CD4-positive, alpha-beta T cell treated with Interleukin-17A for 4 hours (primary cell): ENCODE results near the gene CNTN1.

Experiments
- DNase-seq: peaks from one replicate; pipeline ENCODE4 v3.0.0-alpha.2; 2020; ENCODE audit warnings: mixed read lengths

The CNTN1 gene

DNA sequence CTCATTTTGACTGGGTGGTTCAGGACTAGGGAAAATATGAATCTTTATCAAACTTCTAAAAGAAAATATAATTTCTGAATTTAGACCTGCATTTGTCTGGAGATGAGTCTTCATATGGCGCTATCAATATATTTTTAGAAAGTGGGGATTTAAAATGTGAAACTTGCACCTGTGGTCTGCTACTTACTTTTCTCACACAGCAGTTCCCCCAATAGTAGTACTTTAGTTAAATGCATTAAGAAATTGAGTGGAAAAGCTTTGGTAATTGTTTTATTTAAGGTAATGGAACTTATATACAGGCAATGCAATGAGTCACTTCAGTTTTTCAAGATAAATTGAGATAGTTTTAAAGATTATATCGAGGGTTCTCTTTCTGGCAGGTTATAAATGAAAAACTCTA is 91.9 kb downstream of the CNTN1 start:
- DNase-seq: no peak

- no peak for DNase-seq
These were observed 96.0 kb downstream of the CNTN1 start for GRCh38 chr12:40788276-40788675.

GRCh38 chr12:40792792-40793386 is 100.7 kb downstream of the CNTN1 start:
- no peak for DNase-seq

- DNase-seq: no peak
These were observed 101.2 kb downstream of the CNTN1 start for GRCh38 chr12:40793471-40793870.

DNA sequence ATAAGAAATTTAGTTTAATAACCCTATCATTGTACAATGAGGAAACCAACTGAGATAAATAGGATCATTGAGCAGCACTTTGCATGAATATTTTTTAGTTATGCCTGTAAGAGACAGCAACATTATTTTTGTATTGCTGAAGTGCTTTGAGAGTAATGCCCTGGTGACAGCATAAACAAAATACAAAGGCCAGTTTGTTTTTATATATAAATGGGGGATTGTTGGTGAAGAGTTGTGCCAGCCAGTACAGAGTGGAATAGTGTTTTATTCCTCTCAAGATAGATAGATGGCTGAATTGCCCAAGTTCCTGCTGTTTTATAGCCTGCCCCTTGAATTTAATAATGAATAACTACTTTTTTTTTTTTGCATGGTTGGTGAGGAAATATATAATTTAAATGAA is 101.8 kb downstream of the CNTN1 start:
- DNase-seq: no peak

DNA sequence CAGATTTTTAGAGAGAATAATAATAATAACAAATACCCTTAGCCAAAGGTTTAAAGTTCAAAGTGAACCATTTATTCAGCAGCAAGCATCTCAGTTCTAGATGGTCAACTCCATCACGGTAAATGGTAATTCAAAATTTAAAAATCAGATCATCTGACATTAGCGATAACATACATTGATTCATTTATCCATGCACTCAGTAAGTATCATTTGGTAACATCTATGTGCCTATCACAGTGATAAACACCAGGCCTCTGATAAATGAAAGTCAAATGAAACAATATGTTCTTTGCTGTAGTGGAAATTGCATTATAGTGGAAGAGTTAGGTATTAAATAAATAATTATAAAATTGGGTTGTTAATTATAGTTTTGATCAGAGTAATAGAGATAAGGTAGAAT is 108.8 kb downstream of the CNTN1 start:
- DNase-seq: no peak

DNA sequence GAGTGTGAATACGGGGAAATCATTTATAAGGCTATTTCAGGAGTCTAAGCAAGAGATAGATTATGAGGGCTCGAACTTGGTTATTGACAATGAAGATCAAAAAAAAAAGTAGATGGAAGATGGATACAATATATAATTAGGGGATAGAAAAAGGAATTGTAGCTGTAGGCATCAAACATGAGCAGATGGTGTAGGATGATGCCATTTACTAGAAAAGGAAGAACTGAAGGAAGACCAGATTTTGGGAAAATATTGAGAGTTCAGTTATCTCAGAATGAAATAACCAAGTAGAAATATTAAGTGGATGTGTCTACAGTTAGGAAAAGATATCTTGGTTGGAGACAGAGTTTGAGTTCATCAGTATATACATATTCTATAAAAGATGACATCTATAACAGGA is 109.6 kb downstream of the CNTN1 start:
- DNase-seq: no peak

- DNase-seq: no peak
These were observed 110.4 kb downstream of the CNTN1 start for GRCh38 chr12:40802656-40803055.

DNA sequence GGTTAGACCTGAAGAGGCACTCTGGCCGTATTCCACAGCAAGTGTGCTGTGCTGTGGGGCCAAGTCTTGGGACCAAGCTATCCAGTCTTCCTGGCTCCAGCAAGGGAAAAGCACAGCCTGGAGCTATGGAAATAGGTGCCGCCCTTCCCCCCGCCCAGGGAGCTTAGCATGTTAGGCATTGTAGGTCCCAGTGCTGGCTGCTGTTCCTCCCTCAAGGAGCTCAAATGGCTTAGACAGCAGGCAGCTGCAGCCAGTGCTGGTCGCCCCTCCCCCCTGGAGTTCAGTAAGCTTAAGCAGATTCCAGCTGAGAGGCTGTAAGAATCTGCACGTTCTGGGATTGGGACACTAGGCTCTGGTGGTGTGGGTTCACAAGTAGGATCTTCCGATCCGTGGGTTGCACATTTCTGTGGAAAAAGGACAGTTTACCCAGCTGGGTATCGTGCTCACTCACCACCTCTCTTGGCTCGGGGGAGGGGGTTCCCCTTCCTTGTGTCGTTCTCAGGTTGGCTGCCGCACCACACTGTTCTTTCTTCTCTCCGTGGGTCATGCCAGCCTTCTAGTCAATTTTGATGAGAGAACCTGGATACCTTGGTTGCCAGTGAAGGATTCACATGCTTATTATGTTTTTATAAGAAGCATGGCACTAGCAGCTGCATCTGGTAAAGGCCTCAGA is 127.3 kb downstream of the CNTN1 start:
- DNase-seq: no peak

DNA sequence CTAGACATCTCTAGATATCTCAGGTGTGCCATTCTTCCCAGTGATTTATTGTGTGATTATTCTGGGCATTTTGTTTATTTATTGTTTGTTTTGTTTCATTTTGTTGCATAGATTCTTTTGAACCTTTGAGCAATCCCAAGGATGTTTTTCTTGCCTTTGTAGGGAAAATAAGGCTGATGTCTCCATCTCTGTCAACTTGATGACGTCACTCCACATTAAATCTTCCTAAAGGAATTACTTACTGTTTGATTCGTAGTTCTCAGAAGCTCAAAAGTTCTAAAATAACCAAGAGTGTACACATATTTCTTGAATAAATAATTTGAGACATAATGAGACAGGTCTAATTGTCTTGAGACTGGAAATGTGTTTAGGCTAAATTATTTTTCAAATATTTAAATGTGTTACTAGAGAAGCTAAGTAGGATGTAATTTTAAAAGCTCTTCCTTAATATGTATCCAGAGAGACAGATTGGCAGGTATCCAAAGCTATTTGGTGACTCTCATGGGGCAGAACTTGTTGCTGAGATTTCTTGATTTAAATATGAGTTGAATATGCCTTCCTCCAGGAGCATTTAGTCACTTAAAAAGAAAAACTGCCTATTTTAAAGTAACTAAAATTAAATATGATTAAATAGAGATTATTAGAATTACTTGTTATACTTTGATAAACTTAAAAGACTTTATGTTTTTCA is 128.7 kb downstream of the CNTN1 start:
- no peak for DNase-seq

- DNase-seq: no peak
These were observed 132.9 kb downstream of the CNTN1 start for GRCh38 chr12:40825156-40825555.

- no peak for DNase-seq
These were observed 135.7 kb downstream of the CNTN1 start for GRCh38 chr12:40827683-40828592.

DNA sequence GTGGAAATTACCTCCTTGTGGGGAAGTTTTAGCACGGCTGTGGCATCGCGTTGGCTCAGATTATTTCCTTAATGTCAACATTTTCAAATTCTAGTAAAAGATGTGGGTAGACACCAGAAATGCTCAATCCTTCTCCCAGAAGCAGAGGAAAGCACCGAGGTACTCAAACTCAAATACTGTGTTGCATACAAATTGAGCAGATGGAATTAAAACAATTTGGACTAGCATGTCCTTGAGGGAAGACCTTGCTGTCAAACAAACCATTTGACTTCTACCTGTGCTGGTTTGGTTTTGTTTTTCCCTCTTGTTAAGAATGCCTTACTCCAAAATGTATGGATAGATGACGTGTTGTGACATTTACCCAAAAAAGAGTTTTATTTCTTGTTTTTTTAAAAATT is 136.4 kb downstream of the CNTN1 start:
- DNase-seq: no peak

GRCh38 chr12:40829738-40830144 is 137.5 kb downstream of the CNTN1 start:
- DNase-seq: no peak

DNA sequence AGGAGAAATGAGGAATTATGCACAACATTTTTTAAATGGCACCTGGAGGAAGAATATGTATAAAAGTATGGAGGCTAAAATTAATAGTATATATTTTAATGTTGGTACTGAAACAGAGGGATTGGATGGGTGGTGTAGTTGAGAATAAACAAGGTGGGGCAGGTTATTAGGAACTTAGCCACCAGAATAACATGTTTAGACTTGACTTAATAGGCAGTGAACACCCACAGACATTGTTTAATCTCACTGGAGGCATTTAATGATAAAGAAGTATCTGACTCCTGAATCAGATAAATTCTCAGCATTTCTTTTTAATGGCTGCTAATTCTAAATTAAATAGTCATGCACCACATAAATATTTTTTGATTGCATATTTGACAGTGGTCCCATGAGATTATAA is 139.7 kb downstream of the CNTN1 start:
- no peak for DNase-seq

DNA sequence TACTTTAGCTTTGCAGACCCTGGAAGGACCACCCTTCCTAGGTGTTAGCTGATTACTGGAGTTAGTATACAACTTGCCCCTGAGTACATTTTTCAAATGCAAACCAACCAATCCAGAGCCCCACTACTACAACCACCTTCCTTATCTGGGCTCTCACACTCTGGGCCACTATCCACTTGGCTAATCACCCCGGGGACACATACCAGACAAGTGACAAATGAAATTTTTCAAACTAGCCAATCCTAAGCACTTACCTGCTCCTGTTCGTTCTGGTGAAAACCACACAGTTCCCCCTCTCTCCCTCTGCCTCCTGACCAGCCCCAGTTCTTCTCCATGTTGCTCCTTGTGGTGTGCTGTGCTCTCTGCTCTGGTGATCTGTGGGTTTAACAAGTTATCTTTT is 140.4 kb downstream of the CNTN1 start:
- DNase-seq: no peak

GRCh38 chr12:40833818-40834217 is 141.6 kb downstream of the CNTN1 start:
- DNase-seq: no peak

DNA sequence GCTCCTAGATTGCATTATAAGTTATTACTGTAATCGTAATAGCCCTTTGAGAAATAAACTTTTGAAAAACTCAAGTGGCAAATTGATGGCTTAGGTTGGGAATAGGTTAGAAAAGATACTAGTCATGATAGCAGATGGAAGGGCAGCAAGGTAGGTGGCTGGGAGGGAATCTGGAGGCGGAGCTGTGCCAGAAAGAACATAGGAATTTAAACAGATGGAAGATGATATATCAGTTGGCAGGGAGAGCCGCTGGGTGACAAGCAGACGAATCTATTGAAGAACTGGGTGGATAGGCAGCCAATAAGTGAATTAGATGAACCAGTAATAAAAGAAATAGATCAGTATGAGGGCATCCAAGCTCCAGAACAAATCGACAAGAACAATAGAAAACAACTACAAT is 142.1 kb downstream of the CNTN1 start:
- DNase-seq: no peak

DNA sequence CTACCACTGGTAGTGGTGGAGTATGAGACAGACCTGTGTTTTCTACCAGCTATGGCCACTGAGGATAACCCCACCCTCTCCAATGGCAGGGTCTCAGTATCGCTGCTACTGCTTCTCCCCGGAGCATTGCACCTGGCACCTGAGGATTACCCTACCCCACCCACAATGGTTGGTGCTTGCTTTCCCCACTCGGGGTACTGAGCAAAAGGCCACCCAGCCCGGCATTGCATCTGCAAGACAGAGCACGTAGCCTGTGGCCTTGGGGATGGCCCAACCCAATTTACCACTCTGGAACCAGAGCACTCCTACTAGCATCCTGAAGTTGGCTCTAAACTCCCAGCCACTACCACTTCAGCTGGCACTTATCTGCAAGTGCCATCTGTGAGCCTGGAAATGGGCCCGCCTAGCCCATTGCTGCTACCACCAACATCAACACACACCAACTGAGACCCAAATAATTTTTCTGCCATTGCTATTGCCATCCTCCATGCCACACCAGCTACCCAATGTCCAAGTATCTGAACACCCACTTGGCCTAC is 145.7 kb downstream of the CNTN1 start:
- no peak for DNase-seq

GRCh38 chr12:40843495-40843894 is 151.3 kb downstream of the CNTN1 start:
- no peak for DNase-seq

- no peak for DNase-seq
These were observed 161.0 kb downstream of the CNTN1 start for GRCh38 chr12:40853221-40853620.

GRCh38 chr12:40854604-40855003 is 162.4 kb downstream of the CNTN1 start:
- DNase-seq: no peak

GRCh38 chr12:40864891-40865290 is 172.7 kb downstream of the CNTN1 start:
- DNase-seq: no peak
